EH (cell line): ENCODE measurements around the gene FGFRL1.
A peak's percentile ranks its signal among the peaks of the same experiment; 100 is the strongest.

Experiments used
- DNase-seq: peaks from one replicate; pipeline ENCODE4 v3.0.0-alpha.2; 2015; ENCODE audit warnings: low read depth

FGFRL1 gene

GRCh38 chr4:1006856-1007255, 4.6 kb upstream of the FGFRL1 start:
- DNase-seq = no peak

GRCh38 chr4:1008840-1009541, 2.4 kb upstream of the FGFRL1 start:
- peak; percentile 21 for DNase-seq

- peak; percentile 68 for DNase-seq
Measured at GRCh38 chr4:1009542-1010394, 1.7 kb upstream of the FGFRL1 start.

GRCh38 chr4:1010395-1011021, 918 bp upstream of the FGFRL1 start:
- DNase-seq = peak; percentile 89

- DNase-seq = no peak
Measured at GRCh38 chr4:1011666-1012033, 224 bp downstream of the FGFRL1 start.

- peak; percentile 48 for DNase-seq
Measured at GRCh38 chr4:1012034-1012739, 761 bp downstream of the FGFRL1 start.

- DNase-seq = no peak
Measured at GRCh38 chr4:1013225-1014073, 2.0 kb downstream of the FGFRL1 start.

- no peak for DNase-seq
Measured at GRCh38 chr4:1014291-1015167, 3.1 kb downstream of the FGFRL1 start.

- DNase-seq = no peak
Measured at GRCh38 chr4:1015179-1015578, 3.8 kb downstream of the FGFRL1 start.

- no peak for DNase-seq
Measured at GRCh38 chr4:1015746-1016145, 4.3 kb downstream of the FGFRL1 start.

GRCh38 chr4:1017211-1017610, 5.8 kb downstream of the FGFRL1 start:
- DNase-seq = no peak

- DNase-seq = no peak
Measured at GRCh38 chr4:1017706-1018105, 6.3 kb downstream of the FGFRL1 start.

GRCh38 chr4:1018147-1019020, 7.0 kb downstream of the FGFRL1 start:
- no peak for DNase-seq

- DNase-seq = no peak
Measured at GRCh38 chr4:1019320-1019719, 7.9 kb downstream of the FGFRL1 start.

- DNase-seq = no peak
Measured at GRCh38 chr4:1019729-1020470, 8.5 kb downstream of the FGFRL1 start.

- no peak for DNase-seq
Measured at GRCh38 chr4:1021386-1022050, 10.1 kb downstream of the FGFRL1 start.

GRCh38 chr4:1022051-1022738, 10.8 kb downstream of the FGFRL1 start:
- no peak for DNase-seq

GRCh38 chr4:1022739-1023066, 11.3 kb downstream of the FGFRL1 start:
- no peak for DNase-seq
